ENCODE data around the gene FGD2. TPM values are rescaled to one million over a fixed set of nuclear protein-coding genes. Genes with fewer than 3 reads are reported as not detected.

The FGD2 gene
- total and polyA plus RNA-seq, 2 donors (not counting 1 experiment from before 2014, with no cell fraction given): 352 to 682 TPM

DNA sequence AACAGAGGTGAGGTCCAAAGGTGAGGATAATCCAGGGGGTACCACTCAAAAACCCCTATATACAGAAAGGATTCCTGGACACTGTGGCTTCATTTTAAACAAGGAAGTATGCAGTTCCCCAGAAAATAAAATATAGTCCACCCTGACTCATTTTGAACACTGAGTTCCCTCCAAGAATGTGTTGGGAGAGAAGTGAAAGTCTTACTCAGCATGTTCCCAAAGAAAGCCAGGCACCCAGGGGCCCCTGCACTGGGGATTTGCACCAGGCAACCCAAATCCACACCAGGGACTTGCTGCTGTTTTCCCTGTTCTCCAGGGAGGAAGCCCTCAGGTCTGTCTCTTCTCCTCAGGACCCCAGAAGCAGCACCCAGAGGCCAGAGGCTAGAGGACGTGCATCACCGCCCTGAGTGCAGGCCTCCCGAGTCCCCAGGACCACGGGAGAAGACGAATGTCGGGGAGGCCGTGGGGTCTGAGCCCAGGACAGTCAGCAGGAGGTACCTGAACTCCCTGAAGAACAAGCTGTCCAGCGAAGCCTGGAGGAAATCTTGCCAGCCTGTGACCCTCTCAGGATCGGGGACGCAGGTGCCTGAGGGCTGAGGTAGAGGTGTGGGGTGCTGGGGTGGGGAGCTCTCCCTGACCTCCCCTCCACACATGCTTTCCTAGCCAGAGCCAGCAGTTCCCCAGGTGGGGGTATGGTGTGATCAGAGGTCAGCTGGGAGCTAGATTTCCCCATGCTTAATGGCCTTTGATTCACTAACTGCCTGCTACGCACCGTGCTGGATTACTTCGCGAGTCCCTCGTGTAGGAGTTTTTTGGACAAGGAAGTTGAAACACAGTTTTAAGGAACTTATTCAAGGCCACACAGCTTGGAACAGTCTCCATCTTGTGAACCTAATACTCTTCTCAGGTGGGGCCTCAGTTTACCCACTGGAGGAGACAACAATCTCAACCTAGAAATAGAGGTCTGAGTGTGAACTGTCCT, 3.3 kb downstream of the FGD2 start:
- Mint-ChIP-seq H3K27me3 (no peaks in the 10 kb centered on the region), H3K4me1 (peaks cover 64% of the 10 kb centered on the region), H3K9me3 (ENCODE audit: insufficient read depth) (no peaks in the 10 kb centered on the region), H3K27ac (peak overlapping the region; percentile 95), H3K4me3 (peak overlapping the region; percentile 96)
- CTCF ChIA-PET: interaction anchor here (0.8 to 5.1 kb wide), 6 partner anchors 9 to 162 kb away, joined by 3 to 113 read pairs (median 4); partner anchors contain the start of gene MTCH1
- H3K9me3 ChIP-seq (ENCODE audit: control extremely low read depth in 1 of 3, control insufficient read depth in 2 of 3, insufficient read depth in 1 of 3, low read length in 2 of 3): peaks cover 0 to 6% (median 0%) of the 10 kb centered on the region in 3 donors
- no peak for ATAC-seq (ENCODE audit: low read depth)
- peak overlapping the region; percentile 97 for H3K9ac ChIP-seq (ENCODE audit: low read length)
- intact Hi-C loops (cut with micrococcal nuclease): loop anchor here (5.0 to 10.0 kb wide), 2 partner anchors 251 to 414 kb away; partner anchors contain the start of gene SRSF3
- POLR2A ChIA-PET: no interaction called here
- no peaks in the 10 kb centered on the region for H3K27me3 ChIP-seq (replicated peaks in 1 of 4; ENCODE audit: control extremely low read depth in 1 of 4, control insufficient read depth in 3 of 4, insufficient read depth in 4 of 4, low read length in 3 of 4)
- H3K4me1 ChIP-seq (ENCODE audit: control insufficient read depth in 2 of 2, insufficient read depth in 2 of 2, low read length in 2 of 2): peaks cover 36 to 67% of the 10 kb centered on the region in 2 donors
- peak overlapping the region; percentile 21 to 97 (median 85) for H3K4me3 ChIP-seq (ENCODE audit: control extremely low read depth in 1 of 5, extremely low read depth in 1 of 5, insufficient read depth in 1 of 5, low read depth in 2 of 5, low read length in 4 of 5)
- DNase-seq: no peak
- H3K36me3 ChIP-seq (replicated peaks in 1 of 2; ENCODE audit: control extremely low read depth in 1 of 2, control insufficient read depth in 1 of 2, extremely low read depth in 1 of 2, insufficient read depth in 2 of 2, low read length in 1 of 2): peaks cover 0 to 59% of the 10 kb centered on the region in 2 experiments
- no peak overlapping the region for H2AFZ ChIP-seq (ENCODE audit: insufficient read depth, low read depth, low read length, poor library complexity, severe bottlenecking)
- H4K20me1 ChIP-seq (ENCODE audit: control insufficient read depth, insufficient read depth, low read length, poor library complexity, severe bottlenecking): peaks cover 83% of the 10 kb centered on the region
- 91% methylated on average over 8 of the region's 15 CpGs for WGBS (ENCODE audit: insufficient coverage)
- peaks cover 87% of the 10 kb centered on the region for H3K79me2 ChIP-seq (ENCODE audit: control insufficient read depth, insufficient read depth, low read length)
- H3K4me2 ChIP-seq (replicated peaks; ENCODE audit: low read depth, low read length, poor library complexity, severe bottlenecking): peak overlapping the region; percentile 92
- peak overlapping the region; percentile 6 to 80 for H3K27ac ChIP-seq (ENCODE audit: low read length in 2 of 2)
- no peak for TF ChIP-seq EZH2 (IDR thresholded peaks at IDR 0.05; ENCODE audit: borderline replicate concordance, insufficient read depth, low read depth, low read length, poor library complexity, severe bottlenecking)
- TF ChIP-seq, protein P1, sequence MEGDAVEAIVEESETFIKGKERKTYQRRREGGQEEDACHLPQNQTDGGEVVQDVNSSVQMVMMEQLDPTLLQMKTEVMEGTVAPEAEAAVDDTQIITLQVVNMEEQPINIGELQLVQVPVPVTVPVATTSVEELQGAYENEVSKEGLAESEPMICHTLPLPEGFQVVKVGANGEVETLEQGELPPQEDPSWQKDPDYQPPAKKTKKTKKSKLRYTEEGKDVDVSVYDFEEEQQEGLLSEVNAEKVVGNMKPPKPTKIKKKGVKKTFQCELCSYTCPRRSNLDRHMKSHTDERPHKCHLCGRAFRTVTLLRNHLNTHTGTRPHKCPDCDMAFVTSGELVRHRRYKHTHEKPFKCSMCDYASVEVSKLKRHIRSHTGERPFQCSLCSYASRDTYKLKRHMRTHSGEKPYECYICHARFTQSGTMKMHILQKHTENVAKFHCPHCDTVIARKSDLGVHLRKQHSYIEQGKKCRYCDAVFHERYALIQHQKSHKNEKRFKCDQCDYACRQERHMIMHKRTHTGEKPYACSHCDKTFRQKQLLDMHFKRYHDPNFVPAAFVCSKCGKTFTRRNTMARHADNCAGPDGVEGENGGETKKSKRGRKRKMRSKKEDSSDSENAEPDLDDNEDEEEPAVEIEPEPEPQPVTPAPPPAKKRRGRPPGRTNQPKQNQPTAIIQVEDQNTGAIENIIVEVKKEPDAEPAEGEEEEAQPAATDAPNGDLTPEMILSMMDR (IDR thresholded peaks at IDR 0.05): no peak
